Naive B cell (primary cell): ENCODE data around the gene KIRREL3. TPM values are rescaled to one million over a fixed set of nuclear protein-coding genes. Genes with fewer than 3 reads are reported as not detected.

Source experiments
- ATAC-seq, 2 donors: fragments of 150-1000 bp; cut with Tn5 transposase; 2 replicates each; pipeline ENCODE4 v1.10.0; 2021; ENCODE audit warnings: low read depth in 2 of 2, mild to moderate bottlenecking in 2 of 2, moderate library complexity in 2 of 2
- DNase-seq: peaks from one replicate; pipeline ENCODE4 v3.0.0; 2022
- H3K27ac Mint-ChIP-seq, 6 donors: one replicate each; pipeline ENCODE4 v1.8.0; 2020 to 2022; ENCODE audit warnings: mild to moderate bottlenecking in 6 of 6, mixed read lengths in 6 of 6, moderate library complexity in 5 of 6, inconsistent platforms in 2 of 6
- H3K27me3 Mint-ChIP-seq, 3 donors: one replicate each; pipeline ENCODE4 v1.8.0; 2021 to 2022; ENCODE audit warnings: mixed read lengths in 3 of 3, mild to moderate bottlenecking in 1 of 3
- H3K36me3 Mint-ChIP-seq, 2 donors: one replicate each; pipeline ENCODE4 v1.8.0; 2020 to 2022; ENCODE audit warnings: mixed read lengths in 2 of 2, inconsistent platforms in 1 of 2, mild to moderate bottlenecking in 1 of 2
- H3K4me1 Mint-ChIP-seq, 3 donors: one replicate each; pipeline ENCODE4 v1.8.0; 2020 to 2022; ENCODE audit warnings: mixed read lengths in 3 of 3, inconsistent platforms in 1 of 3, mild to moderate bottlenecking in 1 of 3, moderate library complexity in 1 of 3
- H3K4me3 Mint-ChIP-seq, 8 donors: one replicate each; pipeline ENCODE4 v1.8.0; 2020 to 2022; ENCODE audit warnings: mild to moderate bottlenecking in 8 of 8, mixed read lengths in 8 of 8, moderate library complexity in 8 of 8, inconsistent platforms in 2 of 8
- H3K9me3 Mint-ChIP-seq, 7 donors: one replicate each; pipeline ENCODE4 v1.8.0; 2020 to 2022; ENCODE audit warnings: mixed read lengths in 7 of 7, mild to moderate bottlenecking in 5 of 7, inconsistent platforms in 2 of 7, moderate library complexity in 1 of 7
- polyA plus RNA-seq, 6 donors: library from polyadenylated mRNA; unstranded; fragments of 300-500 nt; fragmentation: Illumina TruSeq; gene quantifications; one replicate each; pipeline ENCODE4 v1.2.3, GENCODE V29; 2021; ENCODE audit warnings: low read depth in 6 of 6

Gene KIRREL3
- polyA plus RNA-seq, 6 donors from 2014 or later: not detected

DNA sequence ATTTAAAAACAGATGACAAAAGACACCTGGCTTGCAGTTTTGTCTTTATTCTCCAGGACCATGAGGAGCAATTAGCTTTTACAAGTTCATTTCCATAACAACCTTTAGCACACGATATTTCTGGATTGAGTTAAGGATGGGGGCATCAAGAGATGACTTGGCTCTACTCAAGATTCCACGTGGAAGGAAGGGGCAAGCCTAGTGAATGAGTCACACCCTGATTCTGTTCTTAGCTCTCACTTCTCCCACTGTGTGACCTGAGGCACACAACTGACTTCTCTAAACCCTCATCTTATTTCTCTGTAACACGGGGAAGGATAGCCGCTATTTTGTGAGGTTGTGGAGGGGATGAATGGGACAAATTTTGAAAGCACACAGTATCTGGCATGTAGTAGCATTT is 185.5 kb downstream of the KIRREL3 start:
- Mint-ChIP-seq H3K4me3 (no peak overlapping the region), H3K27me3 (peaks cover 4 to 19% (median 5%) of the 10 kb centered on the region in 3 donors), H3K36me3 (no peaks in the 10 kb centered on the region), H3K27ac (no peak overlapping the region), H3K4me1 (no peaks in the 10 kb centered on the region), H3K9me3 (peaks cover 0 to 5% (median 0%) of the 10 kb centered on the region in 7 donors)
- ATAC-seq (no peak), DNase-seq (no peak)

DNA sequence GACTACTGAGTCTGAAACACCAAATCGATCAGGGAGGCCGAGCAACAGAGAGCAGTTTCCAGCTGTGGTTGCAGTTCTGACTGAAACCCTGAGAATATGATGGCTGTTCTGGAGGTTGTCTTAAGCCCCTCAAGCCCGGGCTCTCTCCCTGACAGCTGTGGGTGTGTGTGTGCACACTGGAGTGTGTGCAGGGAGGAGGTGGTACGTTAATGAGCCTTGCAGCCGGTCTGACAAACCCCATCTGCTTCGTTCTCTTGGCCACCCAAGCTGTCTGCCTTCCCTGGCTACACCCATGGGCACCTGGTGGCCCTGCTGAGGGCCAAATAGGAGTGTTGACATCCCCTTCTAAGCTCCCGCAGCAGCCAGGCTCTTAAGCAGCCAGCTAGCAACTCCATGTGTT is 189.8 kb downstream of the KIRREL3 start:
- H3K27me3 Mint-ChIP-seq: peaks cover 0 to 14% (median 4%) of the 10 kb centered on the region in 3 donors
- no peak overlapping the region for H3K27ac Mint-ChIP-seq
- ATAC-seq (no peak), DNase-seq (no peak)
- H3K4me3 Mint-ChIP-seq: no peak overlapping the region
- peaks cover 0 to 3% (median 0%) of the 10 kb centered on the region in 7 donors for H3K9me3 Mint-ChIP-seq
- H3K4me1 Mint-ChIP-seq: no peaks in the 10 kb centered on the region
- H3K36me3 Mint-ChIP-seq: no peaks in the 10 kb centered on the region

DNA sequence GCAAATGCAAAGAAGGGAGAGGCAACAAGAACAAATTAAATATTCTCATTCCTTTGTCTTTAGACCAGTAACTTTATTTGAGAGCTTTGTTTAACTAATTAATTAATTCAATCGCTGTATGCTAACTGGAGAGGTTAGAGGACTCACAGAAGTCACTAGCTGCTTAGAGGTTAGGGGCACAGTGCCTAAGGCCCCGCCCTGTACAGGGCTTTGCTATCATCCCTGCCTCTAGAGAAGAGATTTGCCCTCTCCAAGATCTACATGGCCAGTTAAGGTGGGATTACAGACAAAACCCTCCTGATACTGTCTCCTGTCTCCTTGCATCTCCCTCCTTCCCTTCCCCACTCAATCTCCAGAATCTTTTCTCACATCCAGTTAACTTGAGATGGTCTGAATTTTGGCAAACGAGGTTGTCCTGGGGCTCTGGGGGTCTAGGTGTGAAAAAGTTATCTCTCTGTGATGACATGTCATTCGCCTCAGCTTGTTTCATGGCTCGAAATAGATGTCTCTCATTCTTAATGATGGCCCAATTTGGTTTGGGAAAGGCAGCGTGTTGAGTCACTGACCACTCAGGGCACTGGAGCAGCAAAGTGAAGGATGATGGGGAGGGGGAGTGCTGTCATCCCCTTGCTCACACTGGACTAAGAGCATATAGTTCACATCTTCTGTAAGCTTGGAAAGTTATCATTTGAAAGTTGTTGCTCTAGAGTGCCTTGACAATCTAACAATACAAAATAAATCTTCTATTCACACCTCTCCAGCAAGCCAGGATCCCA is 190.9 kb downstream of the KIRREL3 start:
- no peak overlapping the region for H3K27ac Mint-ChIP-seq
- H3K4me3 Mint-ChIP-seq: no peak overlapping the region
- H3K36me3 Mint-ChIP-seq: no peaks in the 10 kb centered on the region
- DNase-seq: no peak
- H3K4me1 Mint-ChIP-seq: no peaks in the 10 kb centered on the region
- peaks cover 0 to 4% (median 0%) of the 10 kb centered on the region in 7 donors for H3K9me3 Mint-ChIP-seq
- no peak for ATAC-seq
- H3K27me3 Mint-ChIP-seq: peaks cover 0 to 15% (median 0%) of the 10 kb centered on the region in 3 donors

DNA sequence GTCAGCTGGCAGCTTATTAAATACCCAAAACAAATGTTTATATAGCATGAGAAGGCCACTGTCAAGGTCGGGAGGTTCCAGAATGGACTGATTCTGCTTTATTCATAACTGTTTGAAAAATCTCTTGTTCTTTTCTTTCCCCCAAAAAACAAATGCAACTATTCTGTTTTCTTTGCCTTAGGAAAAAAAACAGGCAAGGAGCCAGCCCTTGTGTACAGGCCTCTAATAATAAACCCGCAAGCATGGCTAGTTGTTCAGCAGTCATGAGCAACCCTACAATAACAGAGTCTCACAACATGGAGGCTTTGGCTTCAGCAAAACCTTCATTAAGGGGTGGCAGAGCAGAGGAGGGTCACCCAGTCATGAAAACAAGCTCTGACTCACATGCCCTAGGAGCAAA is 191.7 kb downstream of the KIRREL3 start:
- Mint-ChIP-seq H3K9me3 (peaks cover 0 to 4% (median 0%) of the 10 kb centered on the region in 7 donors), H3K36me3 (no peaks in the 10 kb centered on the region), H3K4me1 (no peaks in the 10 kb centered on the region), H3K4me3 (no peak overlapping the region), H3K27ac (no peak overlapping the region), H3K27me3 (peaks cover 0 to 16% (median 0%) of the 10 kb centered on the region in 3 donors)
- ATAC-seq (no peak), DNase-seq (no peak)

DNA sequence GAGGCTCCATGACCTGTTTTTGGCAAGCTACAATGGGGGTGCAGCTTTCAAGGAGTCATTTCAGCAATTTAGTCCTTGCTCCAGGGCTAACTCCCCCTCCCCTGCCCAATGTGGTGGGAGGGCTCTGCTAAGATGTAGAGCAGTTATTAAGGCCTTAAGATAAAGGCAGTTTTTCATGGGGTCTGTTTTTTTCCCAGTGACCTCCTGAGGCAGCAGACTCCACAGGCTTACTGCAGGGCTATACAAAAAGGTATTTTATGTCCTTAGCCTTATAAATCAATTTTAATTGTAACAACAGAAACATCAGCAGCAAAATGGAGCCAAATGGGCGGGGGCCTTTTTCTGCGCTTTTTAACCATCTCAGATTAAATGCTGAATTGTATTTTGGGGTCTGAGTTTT is 192.3 kb downstream of the KIRREL3 start:
- peaks cover 0 to 16% (median 0%) of the 10 kb centered on the region in 3 donors for H3K27me3 Mint-ChIP-seq
- H3K9me3 Mint-ChIP-seq: peaks cover 0 to 4% (median 0%) of the 10 kb centered on the region in 7 donors
- no peaks in the 10 kb centered on the region for H3K4me1 Mint-ChIP-seq

DNA sequence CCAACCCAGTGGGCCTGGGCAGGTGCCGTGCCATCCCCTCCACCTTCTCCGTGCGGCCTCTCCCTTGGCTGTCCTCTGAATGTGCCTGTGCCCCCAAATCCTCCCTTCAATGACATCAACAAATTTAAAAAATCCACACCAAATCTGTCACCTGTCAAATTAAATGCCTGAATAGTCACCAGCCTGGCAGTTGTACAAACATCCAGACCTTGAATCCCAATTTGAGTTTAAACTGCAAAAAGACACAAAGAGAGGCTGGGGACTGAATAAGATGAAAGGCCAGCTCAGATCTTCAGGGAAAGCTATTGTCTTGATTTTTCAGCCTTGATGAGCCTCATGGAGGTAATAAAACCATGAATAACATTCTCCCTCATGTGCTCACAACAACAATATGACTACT is 194.7 kb downstream of the KIRREL3 start:
- no peak for DNase-seq
- H3K27ac Mint-ChIP-seq: no peak overlapping the region
- no peak overlapping the region for H3K4me3 Mint-ChIP-seq

More for the DNA sequence above, 192.3 kb downstream of the KIRREL3 start:
- H3K36me3 Mint-ChIP-seq: no peaks in the 10 kb centered on the region
- H3K27ac Mint-ChIP-seq: no peak overlapping the region
- ATAC-seq (no peak), DNase-seq (no peak)
- H3K4me3 Mint-ChIP-seq: no peak overlapping the region

DNA sequence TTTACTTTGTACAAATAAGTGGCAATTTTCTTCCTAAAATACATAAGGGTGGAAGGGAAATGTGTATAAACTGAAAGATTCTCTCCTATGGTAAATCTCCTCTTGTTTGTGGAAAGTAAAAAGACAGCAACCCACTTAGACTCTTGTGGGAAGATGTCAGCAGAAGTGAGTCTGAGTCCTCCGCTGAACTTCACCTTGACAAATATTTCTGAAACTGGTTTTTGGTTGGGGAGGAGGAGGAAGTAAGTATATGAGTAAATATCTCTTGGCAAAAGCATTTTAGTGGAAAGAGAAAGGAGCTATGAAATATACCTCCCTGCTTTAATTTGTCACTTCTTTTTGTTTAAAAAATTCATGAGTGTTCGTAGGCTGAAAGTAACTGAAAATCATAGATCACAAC is 196.2 kb downstream of the KIRREL3 start:
- ATAC-seq (no peak), DNase-seq (no peak)
- Mint-ChIP-seq H3K4me1 (no peaks in the 10 kb centered on the region), H3K9me3 (peaks cover 0 to 1% (median 0%) of the 10 kb centered on the region in 7 donors), H3K27me3 (peaks cover 0 to 16% (median 5%) of the 10 kb centered on the region in 3 donors), H3K27ac (no peak overlapping the region), H3K4me3 (no peak overlapping the region), H3K36me3 (no peaks in the 10 kb centered on the region)

More for the DNA sequence above, 194.7 kb downstream of the KIRREL3 start:
- H3K9me3 Mint-ChIP-seq: peaks cover 0 to 1% (median 0%) of the 10 kb centered on the region in 7 donors
- no peak for ATAC-seq
- H3K36me3 Mint-ChIP-seq: no peaks in the 10 kb centered on the region
- no peaks in the 10 kb centered on the region for H3K4me1 Mint-ChIP-seq
- H3K27me3 Mint-ChIP-seq: peaks cover 0 to 16% (median 5%) of the 10 kb centered on the region in 3 donors

DNA sequence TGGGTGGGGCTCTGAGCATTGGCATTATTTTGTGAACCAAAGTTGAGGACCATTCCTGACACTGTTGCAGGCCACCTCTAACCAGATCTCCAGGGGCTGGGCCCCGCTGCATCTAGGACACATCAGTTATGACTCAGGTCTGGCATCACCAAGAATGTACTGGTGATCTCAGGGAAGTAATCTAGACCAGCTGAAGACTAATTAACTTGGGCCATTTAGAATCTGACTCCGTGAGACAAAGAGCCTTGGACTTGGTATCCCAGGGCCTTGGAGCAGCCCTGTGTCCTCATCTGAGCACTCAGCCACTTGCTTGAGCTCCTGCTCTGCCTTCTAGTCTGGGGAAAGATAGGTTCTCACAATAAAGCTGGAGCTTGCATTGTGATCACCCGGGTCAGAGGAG is 200.6 kb downstream of the KIRREL3 start:
- Mint-ChIP-seq H3K9me3 (peaks cover 0 to 8% (median 0%) of the 10 kb centered on the region in 7 donors), H3K27ac (no peak overlapping the region), H3K4me3 (no peak overlapping the region), H3K4me1 (no peaks in the 10 kb centered on the region), H3K36me3 (no peaks in the 10 kb centered on the region), H3K27me3 (peaks cover 0 to 6% (median 5%) of the 10 kb centered on the region in 3 donors)
- DNase-seq (no peak), ATAC-seq (no peak)

DNA sequence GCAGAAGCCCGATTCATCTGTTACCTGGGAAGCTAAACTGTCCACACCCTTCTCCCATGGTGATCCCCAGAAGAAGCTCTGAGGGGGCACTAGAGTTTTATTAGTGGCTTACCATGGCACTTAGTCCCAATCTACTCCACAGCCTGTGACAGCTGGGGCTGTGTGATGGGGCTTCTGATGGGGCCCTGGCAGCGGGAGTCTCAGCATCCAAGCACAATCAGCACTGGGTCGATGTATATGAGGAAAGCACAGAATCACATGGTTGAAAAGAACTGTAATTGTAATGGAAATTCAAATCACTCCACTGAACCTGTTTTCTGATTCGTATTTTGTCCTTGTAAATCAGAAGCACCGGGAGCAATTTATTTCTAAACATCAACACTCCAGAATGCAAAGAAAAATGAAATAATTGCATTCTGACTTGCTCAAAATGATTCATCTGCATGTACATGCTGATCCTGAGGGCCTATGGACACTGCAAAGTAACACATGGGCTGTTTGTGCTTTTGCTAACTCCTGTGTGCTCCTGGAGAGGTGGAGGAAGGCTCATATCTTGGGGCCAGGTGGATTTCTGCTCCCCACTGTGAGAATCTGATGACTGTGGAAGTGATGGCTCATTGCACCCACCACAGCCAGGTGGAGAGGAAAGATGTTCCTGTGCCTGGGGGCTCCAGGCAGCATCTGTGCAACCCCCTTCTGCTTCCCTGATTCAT is 203.0 kb downstream of the KIRREL3 start:
- no peak overlapping the region for H3K4me3 Mint-ChIP-seq
- H3K4me1 Mint-ChIP-seq: no peaks in the 10 kb centered on the region
- H3K36me3 Mint-ChIP-seq: no peaks in the 10 kb centered on the region
- DNase-seq: no peak
- H3K27me3 Mint-ChIP-seq: peaks cover 0 to 4% (median 0%) of the 10 kb centered on the region in 3 donors
- ATAC-seq: no peak
- H3K9me3 Mint-ChIP-seq: peaks cover 0 to 8% (median 0%) of the 10 kb centered on the region in 7 donors
- H3K27ac Mint-ChIP-seq: no peak overlapping the region

DNA sequence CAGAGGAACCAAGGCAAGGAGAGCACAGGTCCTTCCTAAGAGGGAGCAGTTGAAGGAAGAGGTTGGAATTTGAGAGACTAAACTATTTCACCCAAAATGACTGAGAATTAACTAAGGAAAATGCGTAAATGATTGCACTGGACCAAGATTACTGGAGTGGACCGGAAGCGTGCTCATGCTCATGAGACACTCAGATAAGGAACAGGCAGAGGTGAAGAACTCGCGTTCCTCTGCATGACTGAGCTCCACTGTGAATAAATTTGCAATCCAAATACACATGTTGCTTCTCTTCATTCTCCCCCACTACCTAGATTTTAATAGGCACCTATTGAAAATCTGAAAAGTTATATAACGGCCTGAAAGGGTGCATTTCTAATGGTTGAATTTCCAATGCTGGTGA is 207.0 kb downstream of the KIRREL3 start:
- H3K4me3 Mint-ChIP-seq: no peak overlapping the region
- H3K27me3 Mint-ChIP-seq: peaks cover 0 to 4% (median 0%) of the 10 kb centered on the region in 3 donors
- no peak for ATAC-seq
- no peaks in the 10 kb centered on the region for H3K4me1 Mint-ChIP-seq
- H3K36me3 Mint-ChIP-seq: no peaks in the 10 kb centered on the region
- DNase-seq: no peak
- peaks cover 0 to 12% (median 0%) of the 10 kb centered on the region in 7 donors for H3K9me3 Mint-ChIP-seq
- H3K27ac Mint-ChIP-seq: no peak overlapping the region

DNA sequence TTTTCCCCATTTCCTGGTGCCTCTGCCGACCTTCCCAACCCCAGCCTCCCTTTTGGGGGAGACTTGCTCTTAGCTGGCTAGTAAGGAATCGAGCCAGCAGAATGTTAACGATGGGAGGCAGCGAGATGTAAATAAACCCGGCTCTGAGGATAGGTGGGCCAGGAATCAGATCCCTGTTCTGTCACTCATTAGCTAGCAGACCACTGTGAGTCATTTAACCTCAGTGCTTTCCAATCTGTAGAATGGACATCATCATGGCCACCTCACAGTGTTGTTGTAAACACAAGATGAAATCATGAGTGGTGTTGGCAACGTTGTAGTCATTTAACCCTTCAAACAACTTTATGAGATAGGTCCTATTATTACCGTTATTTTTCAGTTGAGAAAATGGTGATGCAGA is 208.6 kb downstream of the KIRREL3 start:
- no peak for DNase-seq

DNA sequence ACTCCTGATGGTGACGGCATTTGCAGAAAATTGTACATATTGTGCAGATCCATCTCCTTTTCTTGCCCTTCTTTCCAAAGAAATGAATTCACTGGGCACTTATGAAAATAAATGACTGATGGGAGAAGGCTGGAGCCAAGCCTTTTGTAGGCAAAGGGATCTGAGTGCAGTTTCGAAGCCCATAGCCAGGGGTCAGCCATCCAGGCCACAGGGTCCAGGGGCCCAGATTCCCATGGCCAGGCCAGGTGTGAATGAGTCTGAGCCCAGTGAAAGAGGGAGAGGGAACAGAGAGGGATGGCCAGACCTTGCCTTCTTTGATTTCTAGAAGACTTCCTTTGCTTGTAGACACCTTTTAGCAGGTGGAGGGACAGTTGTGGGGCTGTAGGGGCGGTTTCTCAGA is 209.1 kb downstream of the KIRREL3 start:
- DNase-seq (no peak), ATAC-seq (no peak)
- Mint-ChIP-seq H3K36me3 (no peaks in the 10 kb centered on the region), H3K9me3 (peaks cover 0 to 12% (median 0%) of the 10 kb centered on the region in 7 donors), H3K27ac (no peak overlapping the region), H3K27me3 (peaks cover 0 to 4% (median 0%) of the 10 kb centered on the region in 3 donors), H3K4me1 (no peaks in the 10 kb centered on the region), H3K4me3 (no peak overlapping the region)

More for the DNA sequence above, 208.6 kb downstream of the KIRREL3 start:
- Mint-ChIP-seq H3K4me3 (no peak overlapping the region), H3K27me3 (peaks cover 0 to 4% (median 0%) of the 10 kb centered on the region in 3 donors), H3K36me3 (no peaks in the 10 kb centered on the region), H3K27ac (no peak overlapping the region), H3K4me1 (no peaks in the 10 kb centered on the region), H3K9me3 (peaks cover 0 to 12% (median 0%) of the 10 kb centered on the region in 7 donors)
- no peak for ATAC-seq

DNA sequence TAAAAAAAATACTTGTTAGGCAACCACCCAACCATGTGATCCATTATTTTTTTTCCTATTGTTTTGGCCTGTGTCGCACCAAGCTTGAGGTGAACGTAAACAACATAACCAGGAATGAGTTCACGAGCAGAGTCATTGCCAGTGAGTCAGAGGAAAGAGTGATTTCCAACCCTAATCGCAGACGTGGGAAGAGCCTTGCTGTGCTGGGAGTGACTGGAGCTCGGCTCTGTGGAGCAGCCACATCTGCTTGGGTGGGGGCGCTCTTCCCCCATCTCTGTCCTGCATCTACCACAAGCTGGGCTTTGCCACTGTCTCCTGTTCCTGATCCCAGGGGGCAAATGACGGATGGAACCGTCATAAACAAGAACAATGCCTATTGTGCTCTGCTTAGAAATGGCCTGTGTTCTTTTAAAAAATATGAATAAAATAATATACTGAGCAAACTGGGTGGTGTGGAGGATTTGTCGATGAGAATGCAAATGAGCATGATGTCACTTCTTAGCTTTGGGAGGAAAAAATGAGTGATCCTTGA is 210.0 kb downstream of the KIRREL3 start:
- DNase-seq (no peak), ATAC-seq (no peak)
- no peak overlapping the region for H3K27ac Mint-ChIP-seq
- H3K36me3 Mint-ChIP-seq: no peaks in the 10 kb centered on the region
- peaks cover 0 to 4% (median 0%) of the 10 kb centered on the region in 3 donors for H3K27me3 Mint-ChIP-seq
- H3K4me3 Mint-ChIP-seq: no peak overlapping the region
- no peaks in the 10 kb centered on the region for H3K4me1 Mint-ChIP-seq
- H3K9me3 Mint-ChIP-seq: peaks cover 0 to 12% (median 0%) of the 10 kb centered on the region in 7 donors
